ENCODE data around the gene PXDN. TPM values are rescaled to one million over a fixed set of nuclear protein-coding genes. Genes with fewer than 3 reads are reported as not detected.

Gene PXDN
- total and polyA plus RNA-seq, 2 of the 4 experiments (the other 2 are of a cell fraction), result 153 to 332 TPM

DNA sequence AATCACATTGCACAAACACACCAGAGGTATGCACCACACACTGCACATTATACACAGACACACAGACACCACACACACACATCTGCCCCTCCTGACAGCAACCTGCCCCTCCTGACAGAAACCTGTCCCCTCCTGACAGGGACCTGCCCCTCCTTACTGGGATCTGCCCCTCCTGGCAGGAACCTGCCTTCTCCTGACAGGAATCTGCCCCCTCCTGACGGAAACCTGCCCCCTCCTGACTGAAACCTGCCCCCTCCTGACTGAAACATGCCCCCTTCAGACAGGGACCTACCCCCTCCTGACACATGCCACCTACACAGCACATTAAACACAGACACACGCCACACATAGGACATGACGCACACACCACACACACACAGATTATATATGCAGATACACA, 88.9 kb downstream of the PXDN start:
- DNase-seq (no peak), ATAC-seq (ENCODE audit: low read depth) (no peak)
- dilution Hi-C loops (cut with HindIII; ENCODE audit: low sequenced_read_pairs, unreplicated experiment), result no loop called here
- peak overlapping the region; percentile 87 for H2BK120ac ChIP-seq (ENCODE audit: low read depth, low read length)
- no peaks in the 10 kb centered on the region for H3K9me3 ChIP-seq (ENCODE audit: control insufficient read depth, insufficient read depth, low read length)
- H3K4me3 ChIP-seq (ENCODE audit: insufficient read depth, low read depth, low read length), result no peak overlapping the region
- H3K14ac ChIP-seq (replicated peaks; ENCODE audit: low read depth, low read length), result peak overlapping the region; percentile 96
- H3K4ac ChIP-seq (ENCODE audit: low read depth, low read length), result peak overlapping the region; percentile 98
- ChIA-PET CTCF (no interaction called here), POLR2A (ENCODE audit: unreplicated experiment) (no interaction called here)
- 100% methylated on average over 2 of the region's 3 CpGs; no CpG with 5 or more reads in 1 of the 2 experiments for WGBS, 2 experiments (ENCODE audit: extremely low coverage in 2 of 2, insufficient read length in 1 of 2)
- H3K36me3 ChIP-seq (ENCODE audit: control insufficient read depth, insufficient read depth, low read length), result peaks cover 46% of the 10 kb centered on the region
- H3K27ac ChIP-seq (ENCODE audit: insufficient read depth, low read length), result peak overlapping the region; percentile 56
- no peaks in the 10 kb centered on the region for H3K27me3 ChIP-seq (ENCODE audit: control insufficient read depth, insufficient read depth, low read length)
- peak overlapping the region; percentile 98 for H2BK5ac ChIP-seq (ENCODE audit: low read depth, low read length, poor library complexity, severe bottlenecking)
- peak overlapping the region; percentile 94 for H3K23ac ChIP-seq (ENCODE audit: low read depth, low read length)
- H3K9ac ChIP-seq (ENCODE audit: low read depth, low read length), result no peak overlapping the region; the same call in 1 of the 2 replicates
- no peak overlapping the region for H2AK9ac ChIP-seq (replicated peaks; ENCODE audit: low read depth, low read length, poor library complexity)
- H3K9me1 ChIP-seq (ENCODE audit: insufficient read depth, low read length), result peaks cover 20% of the 10 kb centered on the region
- no TSS peak for BruUV-seq (replicated peaks)
- intact Hi-C loops (cut with micrococcal nuclease), result no loop called here
- TF ChIP-seq BHLHE40 (IDR thresholded peaks at IDR 0.05; ENCODE audit: low read depth, low read length), result no peak
- TF ChIP-seq POLR2A (IDR thresholded peaks at IDR 0.05; ENCODE audit: low read depth, low read length), result no peak
- no peak for TF ChIP-seq CHD1 (IDR thresholded peaks at IDR 0.05; ENCODE audit: low read depth, low read length)
- no peak for TF ChIP-seq CTCF (conservative IDR thresholded peaks at IDR 0.05; ENCODE audit: low read depth, low read length)
- H2BK20ac ChIP-seq (ENCODE audit: low read depth, low read length), result peak overlapping the region; percentile 82
- peaks cover 34% of the 10 kb centered on the region for H3K4me1 ChIP-seq (ENCODE audit: control insufficient read depth, insufficient read depth, low read length)
- peaks cover 41 to 83% of the 10 kb centered on the region in 2 experiments for H3K79me1 ChIP-seq (ENCODE audit: low read depth in 1 of 2, low read length in 2 of 2)
- H4K5ac ChIP-seq (ENCODE audit: low read depth, low read length), result peak overlapping the region; percentile 3; the same call in 1 of the 2 replicates
- in situ Hi-C loops (cut with MboI; ENCODE audit: low sequenced_read_pairs), result no loop called here
- H4K8ac ChIP-seq (ENCODE audit: low read depth in 2 of 2, low read length in 2 of 2), result peak overlapping the region; percentile 64 to 66
- peak overlapping the region; percentile 80; the same call in 2 of the 3 replicates for H2BK15ac ChIP-seq (ENCODE audit: low read depth, low read length)
- peak overlapping the region; percentile 86; the same call in 1 of the 2 replicates for H3K18ac ChIP-seq (ENCODE audit: low read depth, low read length)
- 0 out of 2 replicates have a peak overlapping the region, but pooled peaks have one; percentile 2 for H3K56ac ChIP-seq (ENCODE audit: extremely low read depth, insufficient read depth, low read length)
- peak overlapping the region; percentile 81 for H4K91ac ChIP-seq (ENCODE audit: insufficient read depth, low read depth, low read length)
- H2AFZ ChIP-seq (replicated peaks; ENCODE audit: low read length, poor library complexity), result no peak overlapping the region
- H3K4me2 ChIP-seq (ENCODE audit: low read depth, low read length), result no peak overlapping the region
- peak overlapping the region; percentile 97 for H2AK5ac ChIP-seq (ENCODE audit: low read depth, low read length)
- H4K20me1 ChIP-seq (ENCODE audit: insufficient read depth, low read length), result peaks cover 40% of the 10 kb centered on the region
